GM19025 (cell line): ENCODE results near the gene SERPINE3.

ENCODE experiments used
- ATAC-seq: cut with Tn5 transposase; IDR thresholded peaks from one replicate; pipeline ENCODE4 v1.9.1; 2021; ENCODE audit warnings: mild to moderate bottlenecking, low read depth, moderate library complexity; ENCODE audit not compliant: unreplicated experiment

Gene SERPINE3

DNA sequence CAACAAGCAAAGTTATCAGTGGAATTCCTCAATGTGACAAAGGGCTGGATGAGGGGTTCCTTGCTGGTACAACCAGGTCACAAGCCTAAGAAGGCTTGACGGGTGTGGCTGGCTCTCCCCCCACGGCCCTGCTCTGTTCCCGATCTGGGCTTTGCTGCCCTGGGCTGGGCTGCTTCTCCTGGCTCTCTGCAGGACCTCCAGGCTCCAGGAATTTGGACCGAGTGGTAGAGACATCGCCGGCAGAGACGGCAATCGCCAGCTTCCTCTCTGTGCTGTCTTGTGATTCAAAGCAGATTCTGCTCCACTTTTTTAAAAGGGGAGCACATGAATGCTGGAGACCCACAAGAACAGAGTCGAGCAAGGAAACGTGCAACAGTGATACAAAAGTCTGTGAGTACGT is at the start of gene SERPINE3:
TSS of gene SERPINE3 (plus strand) at position 338 of the 400 bp plus-strand sequence. CDS start 1,401 bp downstream, outside the sequence.
- ATAC-seq: no peak

DNA sequence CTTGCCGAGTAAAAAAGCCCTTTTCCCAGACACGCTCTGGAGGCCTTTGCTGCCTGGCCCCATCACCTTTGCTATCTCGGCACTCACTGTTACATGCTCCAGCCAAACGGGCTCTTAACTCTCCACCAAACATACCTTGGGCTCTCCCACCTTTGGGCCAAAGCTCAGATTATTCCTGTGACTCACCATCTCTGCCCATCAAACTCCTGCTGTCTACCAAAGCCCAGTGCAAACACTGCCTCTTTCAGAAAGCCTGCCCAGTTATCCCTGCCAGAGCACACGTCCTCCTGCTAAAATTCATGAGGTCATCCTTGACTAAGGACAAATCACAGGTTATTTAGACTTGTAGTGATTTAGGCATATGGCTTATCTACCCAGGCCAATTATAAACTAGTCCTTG is 48.1 kb upstream of the SERPINE3 start:
- ATAC-seq: no peak

DNA sequence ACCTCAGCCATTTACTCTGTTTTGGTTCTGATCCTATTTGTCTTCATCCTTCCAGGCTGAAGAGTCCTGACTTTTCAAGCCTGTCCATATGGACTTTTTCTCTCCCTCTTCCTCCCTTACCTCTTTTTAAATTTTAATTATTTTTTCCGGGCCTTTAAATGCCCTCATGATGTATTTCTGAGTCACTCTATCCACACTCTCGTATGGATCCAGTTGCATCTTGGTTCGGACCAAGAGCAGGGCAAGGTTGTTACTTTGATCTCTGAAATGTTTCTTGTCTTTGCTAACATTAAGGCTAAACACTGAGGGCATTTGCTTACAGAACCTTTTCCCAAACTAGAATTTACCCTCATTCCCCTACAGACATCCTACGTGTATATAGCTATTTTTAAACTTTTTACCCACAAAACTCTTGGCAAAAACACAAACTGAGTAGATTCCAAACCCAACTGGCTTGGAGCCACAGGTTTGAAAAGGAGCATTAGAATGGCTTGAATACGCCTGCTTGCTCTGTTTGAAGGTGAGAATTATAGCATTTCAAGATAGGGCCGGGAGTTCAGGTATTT is 47.4 kb upstream of the SERPINE3 start:
- no peak for ATAC-seq

DNA sequence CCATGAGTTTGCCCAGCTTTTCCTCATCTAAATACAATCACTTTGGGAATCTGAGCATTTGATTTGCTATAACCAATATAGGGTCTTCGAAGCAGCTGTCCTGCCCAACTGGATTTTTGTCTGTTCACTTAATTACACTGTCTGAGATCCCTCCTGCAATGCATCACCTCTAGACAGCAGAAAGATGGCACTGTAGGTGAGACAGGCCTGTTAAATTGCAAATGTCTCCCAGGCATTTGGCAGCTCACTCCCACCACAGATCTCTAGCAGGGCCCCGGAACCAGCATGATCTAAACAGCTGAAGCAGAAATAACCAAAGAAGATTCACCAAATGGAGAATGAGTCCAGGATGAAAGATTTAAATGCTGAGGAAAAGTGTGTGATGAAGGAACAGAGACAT is 41.9 kb upstream of the SERPINE3 start:
- ATAC-seq: no peak

DNA sequence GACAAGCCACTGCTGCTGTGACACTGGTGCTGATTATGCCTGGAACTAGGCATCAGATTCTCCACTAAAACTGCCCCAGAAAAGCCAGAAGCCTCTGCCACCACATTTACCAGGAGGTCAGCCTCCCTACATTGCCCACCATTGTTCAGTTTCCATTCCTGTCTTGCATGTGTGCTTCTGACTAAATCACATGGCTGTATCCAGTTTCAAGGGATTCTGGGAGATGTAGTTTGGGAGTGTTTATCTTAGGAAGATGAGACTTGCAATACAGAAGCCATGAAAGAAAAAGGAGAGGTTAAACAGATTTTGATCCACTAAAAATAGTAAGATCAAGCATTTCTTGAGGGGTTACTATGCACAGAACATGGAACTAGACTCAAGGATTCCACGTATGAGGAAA is 40.7 kb upstream of the SERPINE3 start:
- ATAC-seq: no peak

DNA sequence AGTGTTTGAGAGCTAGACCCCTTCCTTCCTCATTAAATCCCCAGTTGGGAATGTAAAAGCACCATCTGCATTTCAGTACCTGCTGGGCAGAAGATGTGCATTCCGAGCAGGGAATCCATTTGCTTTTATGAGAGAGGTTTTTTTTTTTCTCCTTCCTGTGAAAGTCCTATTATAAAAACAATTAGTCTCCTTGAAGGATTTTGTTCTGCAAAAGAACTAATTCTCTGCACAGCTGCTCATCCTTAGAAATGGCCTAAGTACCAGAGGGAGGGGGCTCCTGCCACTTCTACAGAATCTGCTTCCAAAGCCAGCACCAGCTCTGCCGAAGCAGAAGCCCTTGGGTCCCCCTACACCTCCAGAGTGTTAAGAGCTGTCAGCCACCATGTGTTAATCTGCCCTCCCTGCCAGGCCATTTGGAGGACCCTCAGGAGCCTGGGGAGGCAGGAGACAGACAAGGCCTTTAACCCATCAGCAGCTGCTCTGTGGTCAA is 36.4 kb upstream of the SERPINE3 start:
- no peak for ATAC-seq

DNA sequence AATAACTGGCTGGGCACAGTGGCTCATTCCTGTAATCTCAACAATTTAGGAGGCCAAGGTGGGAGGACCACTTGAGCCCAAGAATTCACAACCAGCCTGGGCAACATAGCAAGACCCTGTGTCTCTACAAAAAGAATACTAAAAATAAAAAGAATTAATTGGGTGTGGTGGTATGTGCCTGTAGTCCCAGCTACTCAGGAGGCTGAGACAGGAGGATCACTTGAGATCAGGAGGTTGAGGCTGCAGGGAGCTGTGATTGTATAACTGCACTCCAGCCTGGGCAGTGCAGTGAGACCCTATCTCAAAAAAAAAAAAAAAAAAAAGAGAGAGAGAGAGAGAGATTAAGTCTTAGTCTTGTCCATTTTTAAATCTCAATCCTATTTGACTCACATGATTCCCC is 35.6 kb upstream of the SERPINE3 start:
- no peak for ATAC-seq

DNA sequence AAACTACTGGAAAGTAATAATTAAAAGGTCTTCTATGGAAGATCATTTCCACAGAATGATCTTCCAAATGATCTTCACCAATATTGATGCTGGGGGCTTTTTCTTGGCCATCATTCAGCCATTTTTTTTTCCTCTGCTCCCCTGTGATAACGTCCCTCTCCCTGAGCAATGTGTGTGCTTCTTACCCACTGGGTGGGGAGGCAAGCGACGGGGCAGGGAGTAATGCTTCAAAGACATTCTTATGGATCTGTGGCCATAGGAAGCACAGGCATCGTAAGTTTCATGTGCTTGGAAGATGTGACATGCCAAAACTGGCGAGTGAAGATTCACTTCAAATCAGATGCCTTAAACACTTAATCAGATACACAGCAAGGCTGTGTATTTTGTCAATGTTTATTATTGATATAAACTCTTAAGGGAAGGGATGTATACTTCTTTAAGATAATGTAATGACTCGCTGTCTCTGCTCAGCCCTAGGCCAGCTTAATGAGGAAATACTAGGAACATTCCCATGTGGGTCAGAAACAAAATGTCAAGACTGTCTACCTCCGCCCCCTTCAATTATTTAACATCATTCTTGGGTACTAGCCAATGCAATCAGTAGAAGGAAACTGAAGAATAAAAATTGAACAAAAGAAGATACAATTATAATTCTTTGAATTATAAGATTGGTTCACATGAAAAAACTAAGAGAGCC is 34.1 kb upstream of the SERPINE3 start:
- ATAC-seq: no peak

DNA sequence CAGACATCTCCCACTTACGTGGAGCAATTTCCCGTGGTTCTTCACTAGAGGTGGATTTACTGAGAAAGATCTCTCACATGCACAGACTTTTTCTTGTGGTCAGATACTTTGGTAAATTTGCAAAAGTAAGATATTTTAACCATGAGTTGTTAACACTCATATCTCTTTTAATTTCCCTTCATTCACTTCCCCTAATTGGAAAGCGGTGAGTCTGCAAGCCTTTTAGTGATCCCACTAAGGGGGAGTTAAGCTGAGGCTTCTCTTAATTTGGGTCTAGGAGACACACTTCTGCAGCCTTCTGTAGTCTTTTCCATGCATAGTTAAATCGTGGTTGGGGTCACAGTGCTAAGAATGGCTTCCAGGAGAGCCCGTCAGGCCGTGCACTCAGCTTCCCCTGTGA is 30.7 kb upstream of the SERPINE3 start:
- ATAC-seq: no peak

DNA sequence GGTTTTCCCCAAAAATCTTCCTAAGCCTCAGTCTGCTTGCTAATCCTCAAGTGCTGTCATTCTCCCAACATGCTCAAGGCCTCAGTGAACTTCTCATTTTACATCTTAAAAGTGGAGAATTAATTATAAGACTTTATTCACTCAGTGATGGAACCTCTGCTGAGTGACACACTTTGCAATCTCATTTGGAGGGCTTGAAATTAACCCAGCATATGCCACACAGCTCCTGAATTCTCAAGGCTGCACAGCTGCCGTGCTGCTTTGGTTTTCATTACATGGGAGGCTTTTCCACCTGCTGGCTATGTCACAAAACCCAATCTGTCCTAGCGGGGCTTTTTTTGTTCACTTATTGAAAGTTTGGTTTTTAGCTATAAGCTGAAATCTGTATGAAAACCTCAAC is 28.3 kb upstream of the SERPINE3 start:
- ATAC-seq: no peak

DNA sequence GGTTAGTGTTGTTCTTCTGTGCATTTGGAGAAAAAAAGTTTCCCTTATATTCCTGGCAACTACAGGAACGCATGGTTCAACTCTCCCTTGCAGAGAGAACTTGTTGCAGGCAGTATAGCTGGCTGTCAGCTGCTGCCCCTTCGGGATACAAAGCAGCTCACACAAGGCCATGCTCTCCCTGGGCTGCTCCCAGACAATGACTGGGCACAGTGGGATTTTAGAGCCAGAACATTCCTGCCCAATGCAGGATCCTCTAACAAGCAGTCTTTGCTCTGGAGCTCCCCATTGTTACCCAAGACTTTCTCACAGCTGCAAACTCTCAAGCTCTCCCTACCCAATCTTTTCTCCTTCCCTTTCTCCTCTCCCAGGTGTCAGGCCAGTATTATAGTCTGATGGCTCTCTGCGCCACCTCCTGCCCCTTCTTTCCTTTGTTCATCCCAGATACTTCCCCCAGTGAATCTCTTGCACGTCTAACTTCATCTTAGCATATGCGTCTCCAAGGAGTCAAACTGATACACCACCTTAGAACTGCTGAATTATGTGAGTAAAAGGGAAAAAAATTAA is 27.5 kb upstream of the SERPINE3 start:
- no peak for ATAC-seq

DNA sequence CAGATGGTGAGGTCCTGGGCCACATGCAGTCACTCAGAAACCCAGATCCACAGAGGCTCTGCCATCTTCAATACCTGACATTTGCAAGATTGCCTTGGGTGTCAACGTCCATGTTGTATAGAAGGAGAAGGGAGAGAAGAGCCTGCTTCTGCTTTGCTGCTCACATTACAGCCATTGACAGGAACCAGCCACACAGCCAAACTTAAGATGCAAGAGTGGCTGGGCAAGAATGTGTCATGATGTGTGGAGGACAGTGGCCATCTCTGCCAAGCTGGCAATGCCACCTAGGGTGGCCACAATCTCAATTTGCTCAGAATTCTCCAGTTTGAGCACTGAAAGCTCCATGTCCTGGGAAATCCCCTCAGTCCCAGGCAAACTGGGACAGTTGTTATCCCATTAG is 25.9 kb upstream of the SERPINE3 start:
- no peak for ATAC-seq

DNA sequence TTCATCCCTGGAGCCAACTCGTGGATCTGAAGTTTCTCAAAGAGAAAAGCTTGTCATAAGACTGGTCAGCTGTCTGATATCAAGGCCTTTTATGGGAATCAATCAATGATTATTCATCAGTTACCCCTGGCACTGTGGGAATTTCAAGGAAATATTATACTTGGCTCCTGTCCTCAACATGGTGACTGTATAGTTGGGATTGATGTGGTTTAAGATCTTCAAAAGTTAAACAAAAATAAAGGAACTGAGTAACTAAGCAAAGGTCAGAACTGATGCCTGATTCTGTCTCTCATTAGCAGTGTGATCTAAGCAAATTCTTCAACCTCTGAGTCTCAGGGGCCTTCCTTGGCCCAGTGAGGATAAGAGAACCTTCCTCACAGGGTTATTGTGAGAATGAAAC is 22.2 kb upstream of the SERPINE3 start:
- no peak for ATAC-seq

DNA sequence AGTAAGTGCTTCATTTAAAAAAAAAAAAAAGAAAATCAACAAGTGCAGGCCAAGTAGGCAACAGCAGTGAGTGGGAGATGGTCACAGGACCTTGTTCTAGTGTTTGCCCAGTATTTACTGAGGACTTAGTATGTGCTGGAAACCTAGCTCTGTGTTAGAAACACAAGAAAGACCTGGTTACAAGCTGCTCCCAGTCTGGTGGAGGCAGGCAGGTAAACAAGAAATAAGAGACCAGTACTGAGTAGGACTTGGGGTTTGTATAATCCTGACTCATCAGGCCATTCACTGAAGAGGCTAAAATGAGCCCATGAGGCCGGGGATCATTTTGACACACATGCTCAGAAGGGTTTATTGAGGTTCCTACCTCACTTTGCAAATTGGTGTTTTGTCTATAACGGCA is 21.5 kb upstream of the SERPINE3 start:
- no peak for ATAC-seq

DNA sequence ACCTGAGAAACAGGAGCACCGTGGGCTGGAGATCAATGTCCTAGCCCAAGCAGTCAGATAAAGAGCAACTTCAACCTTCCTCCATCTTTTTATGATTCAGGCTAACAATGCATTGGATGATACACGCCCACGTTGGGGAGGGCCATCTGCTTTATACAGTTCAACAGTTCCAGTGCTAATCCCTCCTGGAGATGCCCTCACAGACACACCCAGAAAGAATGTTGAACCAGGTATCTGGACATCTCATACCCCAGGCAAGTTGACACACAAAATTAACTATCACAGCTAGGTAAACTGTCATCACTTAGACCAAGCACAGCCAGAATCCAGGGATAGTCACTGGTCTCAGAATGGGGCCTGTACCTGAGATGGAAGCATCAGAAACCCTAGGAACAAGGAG is 20.6 kb upstream of the SERPINE3 start:
- ATAC-seq: no peak

DNA sequence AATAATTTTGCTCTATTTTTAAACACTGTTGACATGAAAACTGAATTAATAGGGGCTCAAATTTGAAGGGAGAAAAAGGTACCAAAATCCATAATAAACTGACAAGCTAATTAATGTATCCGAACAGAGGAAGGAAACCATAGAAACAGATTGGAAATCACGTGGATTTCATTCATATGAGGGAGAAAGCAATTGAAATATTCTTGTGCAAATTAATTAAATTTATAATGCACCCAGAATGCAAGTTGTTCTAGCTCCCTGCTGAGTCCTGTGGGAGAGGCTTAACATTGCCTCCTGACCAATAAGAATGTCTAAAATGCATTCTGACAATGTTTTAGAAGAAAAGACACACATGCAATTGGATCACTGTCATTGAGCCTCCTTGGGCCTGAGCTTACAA is 17.7 kb upstream of the SERPINE3 start:
- ATAC-seq: no peak

DNA sequence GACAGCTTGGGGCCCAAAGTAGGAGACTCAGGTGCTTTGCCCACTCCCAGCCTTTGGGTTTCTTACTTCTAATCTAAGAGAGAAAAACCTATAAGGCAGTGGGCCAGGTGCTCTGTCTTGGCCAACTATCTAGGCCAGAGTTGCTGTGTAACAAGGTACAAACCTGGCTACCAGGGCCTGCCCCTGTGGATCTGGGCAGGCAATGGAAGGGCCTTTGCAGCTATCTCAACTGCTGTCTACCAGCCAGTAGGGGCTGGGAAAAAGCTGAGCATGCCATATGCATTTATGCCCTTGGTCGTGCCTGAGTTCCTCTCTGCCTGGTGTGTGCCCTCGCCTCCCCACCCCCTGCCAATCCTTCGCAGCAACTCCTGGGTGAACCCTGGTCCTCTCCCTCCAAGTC is 16.7 kb upstream of the SERPINE3 start:
- ATAC-seq: no peak

DNA sequence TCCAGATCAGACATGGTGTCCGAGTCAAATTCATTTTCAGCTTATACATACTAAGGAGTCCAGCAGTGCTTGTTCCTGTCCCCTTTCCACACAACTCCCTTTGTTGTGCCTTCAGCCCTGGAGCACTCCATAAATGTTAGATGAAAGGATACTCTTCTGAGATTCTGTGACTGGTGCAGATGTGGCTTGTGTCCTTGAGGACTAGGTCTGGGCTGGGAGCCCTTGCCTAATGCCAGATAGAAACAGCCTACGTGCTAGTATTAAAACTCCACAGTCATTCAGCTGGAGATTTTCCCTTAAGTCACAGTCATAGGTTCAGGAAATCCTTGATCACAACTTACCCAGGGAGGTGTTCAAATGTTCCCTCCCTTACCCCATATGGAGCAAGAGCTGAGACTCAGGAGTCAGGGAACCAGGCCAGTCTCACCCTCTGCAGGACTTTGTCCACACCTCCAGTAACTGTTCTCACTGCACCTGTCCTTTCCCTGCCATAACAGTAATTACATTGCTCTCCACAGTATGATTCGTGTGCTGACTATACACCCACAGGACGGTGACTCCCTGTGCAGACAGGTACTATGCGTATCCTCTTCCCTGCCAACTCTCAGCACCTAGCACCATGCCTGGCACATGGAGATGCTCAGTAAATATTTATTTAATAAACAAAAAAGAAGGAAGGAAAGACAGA is 15.5 kb upstream of the SERPINE3 start:
- ATAC-seq: no peak

DNA sequence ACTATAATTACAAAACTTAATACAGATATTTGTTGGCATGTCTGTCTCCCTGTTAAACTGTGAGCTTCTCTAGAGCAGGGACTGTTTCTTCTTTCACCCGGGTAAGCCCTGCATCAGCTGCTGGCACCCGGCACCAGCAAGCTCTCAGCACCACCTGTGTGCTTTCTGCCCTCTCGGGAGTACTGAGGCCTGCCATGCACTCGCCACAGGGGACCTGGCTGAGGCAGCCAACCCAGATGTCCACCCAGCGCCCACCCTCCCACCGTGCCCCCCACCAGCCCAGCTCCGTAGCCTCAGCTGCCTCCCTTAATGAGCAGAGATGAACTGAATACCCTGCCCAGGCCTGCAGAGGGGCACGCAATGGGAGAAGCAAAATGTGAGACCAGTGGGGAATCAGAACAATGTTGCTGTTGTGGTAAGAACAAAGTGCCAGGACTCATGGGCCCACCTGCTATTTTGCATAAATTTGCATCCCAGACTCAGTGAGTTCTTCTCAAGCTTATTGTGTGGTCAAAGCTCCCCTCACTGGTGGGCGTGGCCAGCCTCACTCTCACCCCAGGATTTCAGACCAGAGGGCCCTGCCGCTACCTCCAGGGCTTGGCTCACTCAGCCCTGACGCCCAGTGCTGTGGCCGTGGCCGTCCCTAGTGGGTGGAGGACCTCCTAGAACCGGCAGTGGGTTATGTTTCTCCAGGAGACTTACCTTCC is 14.6 kb upstream of the SERPINE3 start:
- ATAC-seq: no peak

DNA sequence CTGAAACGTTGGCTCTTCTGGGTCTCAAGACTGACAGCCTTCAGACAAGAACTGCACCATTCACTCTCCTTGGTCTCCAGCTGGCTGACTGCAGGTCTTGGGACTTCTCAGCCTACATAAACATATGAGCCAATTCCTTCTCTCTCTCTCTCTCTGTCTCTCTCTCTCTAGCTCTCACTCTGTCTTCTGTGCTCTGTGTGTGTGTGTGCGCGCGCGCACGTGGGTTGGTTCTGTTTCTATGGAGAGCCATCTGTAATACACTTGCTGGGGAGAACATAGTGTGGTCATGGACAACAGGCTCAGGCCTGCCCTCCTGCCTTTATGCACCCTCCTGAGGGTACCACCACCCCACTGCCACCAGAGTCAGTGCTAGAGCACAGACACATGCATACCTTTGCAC is 13.7 kb upstream of the SERPINE3 start:
- ATAC-seq: no peak

DNA sequence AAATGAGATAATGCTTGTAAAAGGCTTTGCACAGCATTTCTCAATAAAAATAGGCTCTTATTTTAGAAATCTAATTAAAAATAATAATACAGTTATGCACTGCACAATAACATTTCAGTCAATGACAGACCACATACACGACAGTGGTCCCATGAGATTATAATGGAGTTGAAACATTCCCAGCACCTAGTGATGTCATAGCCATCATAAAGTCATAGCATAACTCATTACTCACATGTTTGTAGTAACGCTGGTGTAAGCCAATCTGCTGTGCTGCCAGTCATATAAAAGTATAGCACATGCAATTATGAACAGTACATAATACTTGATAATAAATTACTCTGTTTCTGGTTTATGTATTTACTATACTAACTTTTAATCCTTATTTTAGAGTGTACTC is 12.7 kb upstream of the SERPINE3 start:
- ATAC-seq: no peak
